SK-N-SH (cell line): ENCODE data around the gene NSUN5.
"Not testable (repeated sequence)": the region's sequence is repeated elsewhere in the genome, so short reads cannot be mapped to it uniquely, and the experiment has no call there.

Source experiments
- EP300 ChIP-seq, 2 experiments: IDR thresholded peaks; 2 replicates each; pipeline versions ENCODE4 v1.4.0 to v1.6.1; 2012; ENCODE audit warnings: borderline replicate concordance in 1 of 2, low read depth in 1 of 2, low read length in 1 of 2
- FOXJ3 ChIP-seq: sonication (generic); formaldehyde crosslinking; IDR thresholded peaks from 2 replicates; pipeline ENCODE4 v1.5.1; 2020; ENCODE audit warnings: mild to moderate bottlenecking, missing genetic modification reagents
- MEF2A ChIP-seq: IDR thresholded peaks from 2 replicates; pipeline ENCODE4 v1.4.0; 2012; ENCODE audit warnings: low read depth, borderline replicate concordance
- POLR2AphosphoS5 ChIP-seq: IDR thresholded peaks from 2 replicates; pipeline ENCODE4 v1.6.1; 2012; ENCODE audit warnings: low read depth, low read length
- RAD21 ChIP-seq: IDR thresholded peaks from 2 replicates; pipeline ENCODE4 v1.6.1; 2012; ENCODE audit warnings: mild to moderate bottlenecking, low read length
- RFX5 ChIP-seq: IDR thresholded peaks from 2 replicates; pipeline ENCODE4 v1.6.1; 2012; ENCODE audit warnings: mild to moderate bottlenecking, improper control_type of control experiment, low read length
- TAF1 ChIP-seq: IDR thresholded peaks from 2 replicates; pipeline ENCODE4 v1.6.1; 2012; ENCODE audit warnings: low read depth, mild to moderate bottlenecking, low read length, moderate library complexity, borderline replicate concordance
- TEAD4 ChIP-seq: IDR thresholded peaks from 2 replicates; pipeline ENCODE4 v1.4.0; 2012; ENCODE audit warnings: mild to moderate bottlenecking, borderline replicate concordance; ENCODE audit not compliant: insufficient read depth
- YY1 ChIP-seq: IDR thresholded peaks from 2 replicates; pipeline ENCODE4 v1.4.0; 2012; ENCODE audit warnings: low read depth, mild to moderate bottlenecking
- TF ChIP-seq, protein P1 (sequence below): fragments of 200-600 bp; sonication (generic); IDR thresholded peaks from 2 replicates; pipeline ENCODE4 v1.6.1; 2017; ENCODE audit warnings: antibody characterized with exemption, mild to moderate bottlenecking, moderate library complexity
- TF ChIP-seq, protein P2 (sequence below): IDR thresholded peaks from 2 replicates; pipeline ENCODE4 v1.6.1; 2012; ENCODE audit warnings: mild to moderate bottlenecking, low read depth, low read length, moderate library complexity

DNA sequence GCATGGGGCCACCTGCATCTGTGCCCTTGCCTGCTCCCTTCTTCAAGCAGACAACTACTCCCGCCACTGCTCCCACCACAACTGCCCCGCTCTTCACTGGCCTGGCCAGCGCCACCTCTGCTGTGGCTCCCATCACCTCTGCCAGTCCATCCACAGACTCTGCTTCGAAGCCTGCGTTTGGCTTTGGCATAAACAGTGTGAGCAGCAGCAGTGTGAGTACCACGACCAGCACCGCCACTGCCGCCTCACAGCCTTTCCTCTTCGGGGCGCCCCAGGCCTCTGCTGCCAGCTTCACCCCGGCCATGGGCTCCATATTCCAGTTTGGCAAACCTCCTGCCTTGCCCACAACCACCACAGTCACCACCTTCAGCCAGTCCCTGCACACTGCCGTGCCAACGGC lies 11.4 kb downstream of the NSUN5 start:
- not testable (repeated sequence) for TF ChIP-seq YY1; POLR2AphosphoS5; FOXJ3; EP300 (IDR thresholded peaks at IDR 0.05; ENCODE audit: borderline replicate concordance in 1 of 2, low read depth in 1 of 2, low read length in 1 of 2); RFX5; MEF2A; RAD21; TEAD4; TAF1
- TF ChIP-seq, protein P1, sequence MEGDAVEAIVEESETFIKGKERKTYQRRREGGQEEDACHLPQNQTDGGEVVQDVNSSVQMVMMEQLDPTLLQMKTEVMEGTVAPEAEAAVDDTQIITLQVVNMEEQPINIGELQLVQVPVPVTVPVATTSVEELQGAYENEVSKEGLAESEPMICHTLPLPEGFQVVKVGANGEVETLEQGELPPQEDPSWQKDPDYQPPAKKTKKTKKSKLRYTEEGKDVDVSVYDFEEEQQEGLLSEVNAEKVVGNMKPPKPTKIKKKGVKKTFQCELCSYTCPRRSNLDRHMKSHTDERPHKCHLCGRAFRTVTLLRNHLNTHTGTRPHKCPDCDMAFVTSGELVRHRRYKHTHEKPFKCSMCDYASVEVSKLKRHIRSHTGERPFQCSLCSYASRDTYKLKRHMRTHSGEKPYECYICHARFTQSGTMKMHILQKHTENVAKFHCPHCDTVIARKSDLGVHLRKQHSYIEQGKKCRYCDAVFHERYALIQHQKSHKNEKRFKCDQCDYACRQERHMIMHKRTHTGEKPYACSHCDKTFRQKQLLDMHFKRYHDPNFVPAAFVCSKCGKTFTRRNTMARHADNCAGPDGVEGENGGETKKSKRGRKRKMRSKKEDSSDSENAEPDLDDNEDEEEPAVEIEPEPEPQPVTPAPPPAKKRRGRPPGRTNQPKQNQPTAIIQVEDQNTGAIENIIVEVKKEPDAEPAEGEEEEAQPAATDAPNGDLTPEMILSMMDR: not testable (repeated sequence)
- TF ChIP-seq, protein P2, sequence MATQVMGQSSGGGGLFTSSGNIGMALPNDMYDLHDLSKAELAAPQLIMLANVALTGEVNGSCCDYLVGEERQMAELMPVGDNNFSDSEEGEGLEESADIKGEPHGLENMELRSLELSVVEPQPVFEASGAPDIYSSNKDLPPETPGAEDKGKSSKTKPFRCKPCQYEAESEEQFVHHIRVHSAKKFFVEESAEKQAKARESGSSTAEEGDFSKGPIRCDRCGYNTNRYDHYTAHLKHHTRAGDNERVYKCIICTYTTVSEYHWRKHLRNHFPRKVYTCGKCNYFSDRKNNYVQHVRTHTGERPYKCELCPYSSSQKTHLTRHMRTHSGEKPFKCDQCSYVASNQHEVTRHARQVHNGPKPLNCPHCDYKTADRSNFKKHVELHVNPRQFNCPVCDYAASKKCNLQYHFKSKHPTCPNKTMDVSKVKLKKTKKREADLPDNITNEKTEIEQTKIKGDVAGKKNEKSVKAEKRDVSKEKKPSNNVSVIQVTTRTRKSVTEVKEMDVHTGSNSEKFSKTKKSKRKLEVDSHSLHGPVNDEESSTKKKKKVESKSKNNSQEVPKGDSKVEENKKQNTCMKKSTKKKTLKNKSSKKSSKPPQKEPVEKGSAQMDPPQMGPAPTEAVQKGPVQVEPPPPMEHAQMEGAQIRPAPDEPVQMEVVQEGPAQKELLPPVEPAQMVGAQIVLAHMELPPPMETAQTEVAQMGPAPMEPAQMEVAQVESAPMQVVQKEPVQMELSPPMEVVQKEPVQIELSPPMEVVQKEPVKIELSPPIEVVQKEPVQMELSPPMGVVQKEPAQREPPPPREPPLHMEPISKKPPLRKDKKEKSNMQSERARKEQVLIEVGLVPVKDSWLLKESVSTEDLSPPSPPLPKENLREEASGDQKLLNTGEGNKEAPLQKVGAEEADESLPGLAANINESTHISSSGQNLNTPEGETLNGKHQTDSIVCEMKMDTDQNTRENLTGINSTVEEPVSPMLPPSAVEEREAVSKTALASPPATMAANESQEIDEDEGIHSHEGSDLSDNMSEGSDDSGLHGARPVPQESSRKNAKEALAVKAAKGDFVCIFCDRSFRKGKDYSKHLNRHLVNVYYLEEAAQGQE: not testable (repeated sequence)
